DND-41 (cell line): ENCODE measurements around the gene ARID3A.
"Not testable (repeated sequence)": the region's sequence is repeated elsewhere in the genome, so short reads cannot be mapped to it uniquely, and the experiment has no call there.

Experiments
- ATAC-seq: fragments of 200-7000 bp; cut with Tn5 transposase; 3 replicates; pipeline ENCODE4 v1.9.1; 2021; ENCODE audit warnings: low read depth; ENCODE audit not compliant: insufficient read depth
- DNase-seq: peaks from one replicate; pipeline ENCODE4 v3.0.0-alpha.2; 2020
- H2AFZ ChIP-seq: 2 replicates; pipeline ENCODE4 v1.6.0; 2012; ENCODE audit warnings: low read depth, low read length
- H3K27ac ChIP-seq: 2 replicates; pipeline ENCODE4 v1.5.1; 2012; ENCODE audit warnings: low read length, inconsistent platforms
- H3K27me3 ChIP-seq: fragments of 200-600 bp; sonication (generic); 2 replicates; pipeline ENCODE4 v1.6.0; 2012; ENCODE audit warnings: low read length, mild to moderate bottlenecking, inconsistent platforms; ENCODE audit not compliant: insufficient read depth, poor library complexity
- H3K36me3 ChIP-seq: 2 replicates; pipeline ENCODE4 v1.5.1; 2012; ENCODE audit warnings: low read length, inconsistent platforms; ENCODE audit not compliant: insufficient read depth
- H3K4me1 ChIP-seq: 2 replicates; pipeline ENCODE4 v1.5.1; 2012; ENCODE audit warnings: mild to moderate bottlenecking, low read length; ENCODE audit not compliant: insufficient read depth
- H3K4me2 ChIP-seq: 2 replicates; pipeline ENCODE4 v1.6.0; 2012; ENCODE audit warnings: mild to moderate bottlenecking, moderate library complexity, low read length, inconsistent platforms; ENCODE audit not compliant: insufficient read depth
- H3K4me3 ChIP-seq, 2 experiments: fragments of 200-600 bp in 1 of 2; shearing (Covaris generic) in 1 of 2; 2 replicates each; pipeline ENCODE4 v1.5.1; 2012 to 2016; ENCODE audit warnings: inconsistent platforms in 2 of 2, low read length in 2 of 2, mild to moderate bottlenecking in 2 of 2, low read depth in 1 of 2, moderate library complexity in 1 of 2
- H3K79me2 ChIP-seq: 2 replicates; pipeline ENCODE4 v1.6.0; 2012; ENCODE audit warnings: low read length, inconsistent platforms; ENCODE audit not compliant: insufficient read depth
- H3K9ac ChIP-seq: 2 replicates; pipeline ENCODE4 v1.6.0; 2012; ENCODE audit warnings: low read depth, mild to moderate bottlenecking, inconsistent platforms, low read length, moderate library complexity
- H3K9me3 ChIP-seq: 2 replicates; pipeline ENCODE4 v1.5.1; 2012; ENCODE audit warnings: low read length, moderate library complexity, mild to moderate bottlenecking, inconsistent platforms; ENCODE audit not compliant: insufficient read depth, severe bottlenecking
- H4K20me1 ChIP-seq: 2 replicates; pipeline ENCODE4 v1.6.0; 2012; ENCODE audit warnings: low read length; ENCODE audit not compliant: insufficient read depth
- EZH2 ChIP-seq: IDR thresholded peaks from 3 replicates; pipeline ENCODE4 v1.6.1; 2012; ENCODE audit warnings: borderline replicate concordance, low read depth, mild to moderate bottlenecking, moderate library complexity, low read length, inconsistent platforms; ENCODE audit not compliant: severe bottlenecking
- TF ChIP-seq, protein P1 (sequence below): IDR thresholded peaks from 2 replicates; pipeline ENCODE4 v1.5.1; 2012; ENCODE audit warnings: borderline replicate concordance, low read length, moderate library complexity, mild to moderate bottlenecking; ENCODE audit not compliant: poor library complexity, severe bottlenecking; ENCODE audit errors: extremely low read depth

ARID3A gene, protein sequence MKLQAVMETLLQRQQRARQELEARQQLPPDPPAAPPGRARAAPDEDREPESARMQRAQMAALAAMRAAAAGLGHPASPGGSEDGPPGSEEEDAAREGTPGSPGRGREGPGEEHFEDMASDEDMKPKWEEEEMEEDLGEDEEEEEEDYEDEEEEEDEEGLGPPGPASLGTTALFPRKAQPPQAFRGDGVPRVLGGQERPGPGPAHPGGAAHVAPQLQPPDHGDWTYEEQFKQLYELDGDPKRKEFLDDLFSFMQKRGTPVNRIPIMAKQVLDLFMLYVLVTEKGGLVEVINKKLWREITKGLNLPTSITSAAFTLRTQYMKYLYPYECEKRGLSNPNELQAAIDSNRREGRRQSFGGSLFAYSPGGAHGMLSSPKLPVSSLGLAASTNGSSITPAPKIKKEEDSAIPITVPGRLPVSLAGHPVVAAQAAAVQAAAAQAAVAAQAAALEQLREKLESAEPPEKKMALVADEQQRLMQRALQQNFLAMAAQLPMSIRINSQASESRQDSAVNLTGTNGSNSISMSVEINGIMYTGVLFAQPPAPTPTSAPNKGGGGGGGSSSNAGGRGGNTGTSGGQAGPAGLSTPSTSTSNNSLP

DNA sequence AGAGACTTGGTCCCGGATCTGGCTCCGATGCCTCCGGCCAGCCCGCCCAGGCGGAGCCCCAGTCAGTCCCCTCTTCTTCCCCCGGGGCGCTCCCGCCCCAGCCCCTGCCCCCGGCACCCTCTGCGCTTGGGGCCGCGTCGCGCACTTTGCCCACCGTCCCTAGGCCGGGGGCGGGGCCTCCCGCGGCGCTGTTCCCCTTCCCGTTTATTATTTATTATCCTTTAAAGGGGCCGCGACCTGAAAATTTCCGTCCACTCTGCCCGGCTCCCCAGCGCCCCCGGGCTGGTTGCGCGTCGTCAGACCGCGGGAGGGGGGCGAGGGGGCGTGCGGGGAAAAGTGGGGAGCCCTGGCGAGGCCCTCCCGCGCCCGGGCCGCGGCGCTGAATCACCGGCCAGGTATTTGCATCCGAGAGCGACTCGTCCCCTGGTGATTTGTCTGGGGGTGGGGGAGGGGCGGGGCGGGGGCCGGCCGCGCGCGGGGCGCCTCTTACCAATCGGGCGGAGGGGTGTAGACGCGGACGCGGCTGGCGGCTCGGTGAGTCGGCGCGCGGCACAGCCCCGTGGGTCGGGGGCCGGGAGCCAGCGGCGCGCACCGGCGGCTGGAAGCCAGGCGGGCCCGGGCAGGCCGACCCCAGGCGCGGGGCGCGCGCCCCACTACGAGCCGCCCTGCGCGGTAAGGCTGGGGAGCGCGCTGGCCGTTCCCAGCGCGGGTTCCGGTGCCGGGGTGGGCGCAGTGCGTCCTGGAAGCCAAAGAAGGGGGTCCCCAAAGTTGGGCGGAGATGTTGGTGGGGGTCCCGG, at the start of gene ARID3A:
Gene ARID3A (plus strand): TSS at position 510 of the 797 bp plus-strand sequence. CDS start 3,494 bp downstream, outside the sequence.
- peak within 1 kb of the TSS; percentile 98 for H3K9ac ChIP-seq
- peaks cover 36% of the 10 kb centered on the region for H3K4me1 ChIP-seq
- peak within 1 kb of the TSS; percentile 94 for H2AFZ ChIP-seq
- no peaks in the 10 kb centered on the region for H3K9me3 ChIP-seq
- peak; percentile 86 for DNase-seq
- H3K4me2 ChIP-seq = peak within 1 kb of the TSS; percentile 99
- peaks cover 15% of the 10 kb centered on the region for H4K20me1 ChIP-seq
- peak within 1 kb of the TSS; percentile 99 to 100 for H3K4me3 ChIP-seq
- peaks cover 20% of the 10 kb centered on the region for H3K36me3 ChIP-seq
- TF ChIP-seq EZH2 = peak; percentile 78
- TF ChIP-seq, protein P1, sequence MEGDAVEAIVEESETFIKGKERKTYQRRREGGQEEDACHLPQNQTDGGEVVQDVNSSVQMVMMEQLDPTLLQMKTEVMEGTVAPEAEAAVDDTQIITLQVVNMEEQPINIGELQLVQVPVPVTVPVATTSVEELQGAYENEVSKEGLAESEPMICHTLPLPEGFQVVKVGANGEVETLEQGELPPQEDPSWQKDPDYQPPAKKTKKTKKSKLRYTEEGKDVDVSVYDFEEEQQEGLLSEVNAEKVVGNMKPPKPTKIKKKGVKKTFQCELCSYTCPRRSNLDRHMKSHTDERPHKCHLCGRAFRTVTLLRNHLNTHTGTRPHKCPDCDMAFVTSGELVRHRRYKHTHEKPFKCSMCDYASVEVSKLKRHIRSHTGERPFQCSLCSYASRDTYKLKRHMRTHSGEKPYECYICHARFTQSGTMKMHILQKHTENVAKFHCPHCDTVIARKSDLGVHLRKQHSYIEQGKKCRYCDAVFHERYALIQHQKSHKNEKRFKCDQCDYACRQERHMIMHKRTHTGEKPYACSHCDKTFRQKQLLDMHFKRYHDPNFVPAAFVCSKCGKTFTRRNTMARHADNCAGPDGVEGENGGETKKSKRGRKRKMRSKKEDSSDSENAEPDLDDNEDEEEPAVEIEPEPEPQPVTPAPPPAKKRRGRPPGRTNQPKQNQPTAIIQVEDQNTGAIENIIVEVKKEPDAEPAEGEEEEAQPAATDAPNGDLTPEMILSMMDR = no peak
- H3K27me3 ChIP-seq = peaks cover under 1% of the 10 kb centered on the region
- H3K79me2 ChIP-seq = peaks cover 40% of the 10 kb centered on the region
- peak; percentile 72 for ATAC-seq
- peak within 1 kb of the TSS; percentile 80 for H3K27ac ChIP-seq

DNA sequence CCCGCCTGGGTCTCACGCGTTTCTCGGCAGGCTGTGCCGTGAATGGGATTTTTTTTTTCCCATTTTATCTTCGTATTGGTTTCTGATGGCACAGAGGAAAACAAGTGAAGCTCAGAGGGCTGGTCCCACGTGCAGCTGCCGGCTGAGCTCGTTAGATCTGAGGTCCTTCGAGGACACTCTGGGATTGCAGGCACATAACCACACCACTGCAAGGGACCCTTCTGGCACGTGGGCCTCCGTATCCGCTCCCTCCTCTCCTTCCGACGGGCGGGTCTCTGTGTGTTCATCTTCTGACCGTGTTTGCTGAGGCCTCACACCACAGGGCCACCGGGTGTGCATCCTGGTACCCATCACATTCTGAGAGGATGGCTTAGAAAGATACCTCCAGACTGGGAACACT, 49.7 kb upstream of the ARID3A start:
- no peak overlapping the region for H2AFZ ChIP-seq
- no peak overlapping the region for H3K4me2 ChIP-seq
- H4K20me1 ChIP-seq = peaks cover 5% of the 10 kb centered on the region; the same call in 1 of the 2 replicates
- H3K9me3 ChIP-seq = no peaks in the 10 kb centered on the region
- H3K9ac ChIP-seq = no peak overlapping the region
- no peaks in the 10 kb centered on the region for H3K79me2 ChIP-seq
- H3K4me1 ChIP-seq = no peaks in the 10 kb centered on the region
- no peak overlapping the region for H3K27ac ChIP-seq
- H3K27me3 ChIP-seq = no peaks in the 10 kb centered on the region
- peaks cover 54% of the 10 kb centered on the region for H3K36me3 ChIP-seq
- no peak overlapping the region for H3K4me3 ChIP-seq
- DNase-seq (no peak), ATAC-seq (no peak)
- TF ChIP-seq, protein P1 = no peak
- no peak for TF ChIP-seq EZH2

DNA sequence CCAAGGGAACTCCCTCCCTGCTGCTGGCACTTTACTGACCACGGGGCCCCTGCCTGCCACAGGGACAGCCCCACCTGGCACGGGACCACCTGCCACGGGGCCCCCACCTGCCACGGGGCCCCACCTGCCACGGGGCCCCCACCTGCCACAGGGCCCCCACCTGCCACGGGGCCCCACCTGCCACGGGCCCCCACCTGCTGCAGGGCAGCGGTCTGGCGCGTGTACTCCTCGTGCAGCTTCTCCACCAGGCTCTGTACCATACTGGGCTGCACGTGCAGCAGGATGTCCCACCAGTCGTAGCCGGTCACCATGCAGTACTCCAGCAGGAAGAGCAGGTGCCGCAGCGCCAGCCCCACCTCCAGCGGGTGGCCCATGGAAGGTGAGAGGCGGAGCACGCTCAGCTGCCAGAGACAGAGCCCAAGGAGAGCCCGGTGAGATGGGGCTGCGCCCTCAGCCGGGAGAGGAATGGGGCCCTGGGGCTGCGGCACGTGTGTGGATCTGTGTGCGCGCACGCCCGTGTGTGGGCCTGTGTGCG, 49.0 kb upstream of the ARID3A start:
- no peaks in the 10 kb centered on the region for H3K79me2 ChIP-seq
- H3K4me1 ChIP-seq = no peaks in the 10 kb centered on the region
- no peak overlapping the region for H3K9ac ChIP-seq
- H4K20me1 ChIP-seq = peaks cover 5% of the 10 kb centered on the region; the same call in 1 of the 2 replicates
- DNase-seq (no peak), ATAC-seq (no peak)
- no peak overlapping the region for H2AFZ ChIP-seq
- no peaks in the 10 kb centered on the region for H3K27me3 ChIP-seq
- H3K36me3 ChIP-seq = peaks cover 57% of the 10 kb centered on the region
- no peak overlapping the region for H3K4me2 ChIP-seq
- TF ChIP-seq EZH2 = no peak
- TF ChIP-seq, protein P1 = no peak
- H3K9me3 ChIP-seq = no peaks in the 10 kb centered on the region
- no peak overlapping the region for H3K4me3 ChIP-seq
- no peak overlapping the region for H3K27ac ChIP-seq

DNA sequence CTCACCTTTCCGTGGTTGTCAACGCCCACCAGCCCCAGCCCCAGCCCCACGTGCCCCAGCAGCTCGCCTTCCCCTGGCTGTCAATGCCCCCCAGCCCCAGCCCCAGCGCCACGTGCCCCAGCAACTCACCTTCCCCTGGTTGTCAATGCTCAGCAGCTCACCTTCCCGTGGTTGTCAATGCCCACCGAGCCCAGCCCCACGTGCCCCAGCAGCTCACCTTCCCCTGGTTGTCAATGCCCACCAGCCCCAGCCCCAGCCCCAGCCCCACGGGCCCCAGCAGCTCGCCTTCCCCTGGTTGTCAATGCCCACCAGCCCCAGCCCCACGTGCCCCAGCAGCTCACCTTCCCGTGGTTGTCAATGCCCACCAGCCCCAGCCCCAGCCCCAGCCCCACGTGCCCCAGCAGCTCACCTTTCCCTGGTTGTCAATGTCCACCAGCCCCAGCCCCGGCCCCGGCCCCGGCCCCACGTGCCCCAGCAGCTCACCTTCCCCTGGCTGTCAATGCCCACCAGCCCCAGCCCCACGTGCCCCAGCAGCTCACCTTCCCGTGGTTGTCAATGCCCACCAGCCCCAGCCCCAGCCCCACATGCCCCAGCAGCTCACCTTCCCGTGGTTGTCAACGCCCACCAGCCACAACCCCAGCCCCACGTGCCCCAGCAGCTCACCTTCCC, 47.7 kb upstream of the ARID3A start:
- H4K20me1 ChIP-seq, ATAC-seq, H2AFZ ChIP-seq, DNase-seq, H3K79me2 ChIP-seq, H3K9me3 ChIP-seq, H3K27ac ChIP-seq, H3K4me2 ChIP-seq, H3K9ac ChIP-seq, H3K4me3 ChIP-seq, H3K27me3 ChIP-seq, H3K4me1 ChIP-seq: not testable (repeated sequence)
- peaks cover 66% of the 10 kb centered on the region for H3K36me3 ChIP-seq
